Uterus (tissue), 2 donors: ENCODE measurements around the gene EIF4E1B.

Source experiments
- CTCF ChIP-seq, 4 experiments: fragments of 200-600 bp in 2 of 4; fragments of 450-650 bp in 2 of 4; sonication (generic) in 2 of 4; IDR thresholded peaks; one replicate each; pipeline ENCODE4 v1.5.1; 2016 to 2019; ENCODE audit warnings: antibody characterized with exemption in 4 of 4, mild to moderate bottlenecking in 2 of 4, moderate library complexity in 1 of 4
- POLR2A ChIP-seq, 2 donors: fragments of 450-650 bp; IDR thresholded peaks; one replicate each; pipeline ENCODE4 v1.6.1; 2016; ENCODE audit warnings: antibody characterized with exemption in 2 of 2, mild to moderate bottlenecking in 1 of 2, moderate library complexity in 1 of 2

- no peak for TF ChIP-seq CTCF (IDR thresholded peaks at IDR 0.05)
- TF ChIP-seq POLR2A (IDR thresholded peaks at IDR 0.05): no peak
Observed at GRCh38 chr5:176656467-176656990, 26.1 kb downstream of the EIF4E1B start.
